Measurements from ENCODE around the gene CMTM8.
A peak's percentile ranks its signal among the peaks of the same experiment; 100 is the strongest.

Gene CMTM8

GRCh38 chr3:32200490-32200889 is 38.0 kb upstream of the CMTM8 start:
- H3K27ac ChIP-seq (ENCODE audit: low read length) = no peak overlapping the region
- H3K4me1 ChIP-seq (ENCODE audit: insufficient read depth, low read length) = no peaks in the 10 kb centered on the region
- H3K4me3 ChIP-seq (ENCODE audit: low read depth in 1 of 2, low read length in 2 of 2) = no peak overlapping the region
- no peak overlapping the region for H3K4me2 ChIP-seq (ENCODE audit: insufficient read depth, low read length)
- no peak overlapping the region for H2AFZ ChIP-seq (ENCODE audit: low read depth, low read length)
- H3K27me3 ChIP-seq (ENCODE audit: insufficient read depth, low read length, poor library complexity) = no peaks in the 10 kb centered on the region
- H4K20me1 ChIP-seq (ENCODE audit: insufficient read depth, low read length) = no peaks in the 10 kb centered on the region
- ATAC-seq (ENCODE audit: insufficient read depth, low read depth) (no peak), DNase-seq (no peak)
- TF ChIP-seq, protein P1, sequence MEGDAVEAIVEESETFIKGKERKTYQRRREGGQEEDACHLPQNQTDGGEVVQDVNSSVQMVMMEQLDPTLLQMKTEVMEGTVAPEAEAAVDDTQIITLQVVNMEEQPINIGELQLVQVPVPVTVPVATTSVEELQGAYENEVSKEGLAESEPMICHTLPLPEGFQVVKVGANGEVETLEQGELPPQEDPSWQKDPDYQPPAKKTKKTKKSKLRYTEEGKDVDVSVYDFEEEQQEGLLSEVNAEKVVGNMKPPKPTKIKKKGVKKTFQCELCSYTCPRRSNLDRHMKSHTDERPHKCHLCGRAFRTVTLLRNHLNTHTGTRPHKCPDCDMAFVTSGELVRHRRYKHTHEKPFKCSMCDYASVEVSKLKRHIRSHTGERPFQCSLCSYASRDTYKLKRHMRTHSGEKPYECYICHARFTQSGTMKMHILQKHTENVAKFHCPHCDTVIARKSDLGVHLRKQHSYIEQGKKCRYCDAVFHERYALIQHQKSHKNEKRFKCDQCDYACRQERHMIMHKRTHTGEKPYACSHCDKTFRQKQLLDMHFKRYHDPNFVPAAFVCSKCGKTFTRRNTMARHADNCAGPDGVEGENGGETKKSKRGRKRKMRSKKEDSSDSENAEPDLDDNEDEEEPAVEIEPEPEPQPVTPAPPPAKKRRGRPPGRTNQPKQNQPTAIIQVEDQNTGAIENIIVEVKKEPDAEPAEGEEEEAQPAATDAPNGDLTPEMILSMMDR (IDR thresholded peaks at IDR 0.05; ENCODE audit: borderline replicate concordance, extremely low read depth, low read length, poor library complexity, severe bottlenecking) = no peak
- no peak for TF ChIP-seq EZH2 (IDR thresholded peaks at IDR 0.05; ENCODE audit: borderline replicate concordance, low read depth, low read length, severe bottlenecking)
- no peak overlapping the region for H3K9ac ChIP-seq (ENCODE audit: low read depth, low read length)
- no peaks in the 10 kb centered on the region for H3K9me3 ChIP-seq (ENCODE audit: insufficient read depth, low read length, severe bottlenecking)
- no peaks in the 10 kb centered on the region for H3K79me2 ChIP-seq (ENCODE audit: insufficient read depth, low read length)
- H3K36me3 ChIP-seq (ENCODE audit: insufficient read depth, low read length) = no peaks in the 10 kb centered on the region

DNA sequence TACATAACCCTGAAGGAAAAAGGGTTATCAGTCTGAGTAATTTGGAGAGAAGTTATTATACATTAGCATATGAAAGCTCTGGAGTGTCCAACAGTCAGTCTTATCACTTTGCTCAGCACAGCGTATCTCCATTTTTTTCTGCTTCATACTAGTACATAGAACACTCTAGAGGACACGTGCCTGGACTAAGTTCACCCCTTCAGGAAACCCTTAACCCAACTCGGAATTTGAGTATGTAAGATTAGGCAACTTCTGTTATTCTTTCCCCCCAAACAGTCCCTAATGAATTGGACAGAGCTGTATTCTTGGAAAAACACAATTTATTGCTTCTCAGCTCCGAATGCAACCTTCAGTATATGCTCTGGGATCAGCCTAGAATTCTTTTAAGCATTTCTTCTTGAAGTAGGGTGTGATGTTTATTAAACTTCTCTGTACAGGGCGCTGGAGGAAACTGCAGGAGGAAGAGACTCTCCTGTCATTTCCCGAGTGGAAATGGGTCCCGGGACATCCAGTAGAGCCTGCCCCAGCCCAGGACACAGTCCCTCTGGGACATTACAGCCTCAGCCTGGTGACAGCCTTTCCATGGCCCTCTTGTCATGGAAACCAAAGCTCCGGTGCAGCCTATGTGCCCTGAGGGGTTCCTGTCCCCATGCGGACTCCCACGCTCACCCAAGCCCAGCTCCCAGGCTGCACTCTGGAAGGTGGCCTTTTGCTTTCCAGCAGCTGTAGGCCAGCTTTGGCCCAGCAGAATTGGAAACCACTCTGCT is 37.3 kb upstream of the CMTM8 start:
- TF ChIP-seq, protein P1 (IDR thresholded peaks at IDR 0.05; ENCODE audit: borderline replicate concordance, extremely low read depth, low read length, poor library complexity, severe bottlenecking) = no peak
- TF ChIP-seq EZH2 (IDR thresholded peaks at IDR 0.05; ENCODE audit: borderline replicate concordance, low read depth, low read length, severe bottlenecking) = no peak
- Histone ChIP-seq H3K27me3 (ENCODE audit: insufficient read depth, low read length, poor library complexity) (no peaks in the 10 kb centered on the region), H3K79me2 (ENCODE audit: insufficient read depth, low read length) (no peaks in the 10 kb centered on the region), H3K4me3 (ENCODE audit: low read depth in 1 of 2, low read length in 2 of 2) (no peak overlapping the region), H3K36me3 (ENCODE audit: insufficient read depth, low read length) (no peaks in the 10 kb centered on the region), H3K4me1 (ENCODE audit: insufficient read depth, low read length) (no peaks in the 10 kb centered on the region), H3K27ac (ENCODE audit: low read length) (no peak overlapping the region), H2AFZ (ENCODE audit: low read depth, low read length) (no peak overlapping the region), H3K9ac (ENCODE audit: low read depth, low read length) (no peak overlapping the region), H3K4me2 (ENCODE audit: insufficient read depth, low read length) (no peak overlapping the region), H4K20me1 (ENCODE audit: insufficient read depth, low read length) (no peaks in the 10 kb centered on the region), H3K9me3 (ENCODE audit: insufficient read depth, low read length, severe bottlenecking) (no peaks in the 10 kb centered on the region)
- DNase-seq (no peak), ATAC-seq (ENCODE audit: insufficient read depth, low read depth) (no peak)

DNA sequence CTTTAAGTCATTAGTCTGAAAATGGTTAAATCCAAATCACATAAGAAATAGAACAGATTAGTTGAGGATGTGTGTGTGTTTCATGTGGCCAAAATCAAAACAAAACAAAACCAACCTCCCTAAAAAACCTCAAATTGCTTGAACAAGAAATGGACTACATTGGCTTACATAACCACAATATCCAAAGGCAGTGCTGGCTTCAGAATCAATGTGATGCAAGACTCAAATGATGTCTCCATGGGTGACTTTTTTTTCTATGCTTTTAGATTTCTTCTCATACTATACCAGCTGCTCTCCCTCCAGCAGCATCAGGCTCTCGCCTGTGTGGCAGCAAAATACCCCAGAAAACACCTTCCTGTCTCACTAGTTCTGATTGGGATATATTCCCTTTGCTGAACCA is 36.0 kb upstream of the CMTM8 start:
- no peak overlapping the region for H3K27ac ChIP-seq (ENCODE audit: low read length)
- no peaks in the 10 kb centered on the region for H3K4me1 ChIP-seq (ENCODE audit: insufficient read depth, low read length)
- H3K4me3 ChIP-seq (ENCODE audit: low read depth in 1 of 2, low read length in 2 of 2) = no peak overlapping the region
- no peaks in the 10 kb centered on the region for H3K79me2 ChIP-seq (ENCODE audit: insufficient read depth, low read length)
- H3K9me3 ChIP-seq (ENCODE audit: insufficient read depth, low read length, severe bottlenecking) = no peaks in the 10 kb centered on the region
- 0 out of 3 replicates have a peak, but pooled peaks have one; percentile 35 for ATAC-seq (ENCODE audit: insufficient read depth, low read depth)
- H3K27me3 ChIP-seq (ENCODE audit: insufficient read depth, low read length, poor library complexity) = no peaks in the 10 kb centered on the region
- no peaks in the 10 kb centered on the region for H3K36me3 ChIP-seq (ENCODE audit: insufficient read depth, low read length)
- H3K9ac ChIP-seq (ENCODE audit: low read depth, low read length) = no peak overlapping the region
- no peak for TF ChIP-seq EZH2 (IDR thresholded peaks at IDR 0.05; ENCODE audit: borderline replicate concordance, low read depth, low read length, severe bottlenecking)
- TF ChIP-seq, protein P1 (IDR thresholded peaks at IDR 0.05; ENCODE audit: borderline replicate concordance, extremely low read depth, low read length, poor library complexity, severe bottlenecking) = no peak
- H4K20me1 ChIP-seq (ENCODE audit: insufficient read depth, low read length) = no peaks in the 10 kb centered on the region
- no peak overlapping the region for H2AFZ ChIP-seq (ENCODE audit: low read depth, low read length)
- DNase-seq = no peak
- H3K4me2 ChIP-seq (ENCODE audit: insufficient read depth, low read length) = no peak overlapping the region
